Activated T-helper 1 cell treated with anti-CD3 and anti-CD28 coated beads, Interleukin-12 subunit alpha, Interleukin-12 subunit beta, Interleukin-2, Interleukin-4 antibody, amounts not matched to agents 30 ng/mL and 10 ng/mL and 1 ng/mL, durations not matched to agents 14 hours and 24 hours and 36 hours (primary cell): Measurements from ENCODE around the gene ADAMTS3. TPM values are rescaled to one million over a fixed set of nuclear protein-coding genes. Genes with fewer than 3 reads are reported as not detected.

Experiments used
- DNase-seq: peaks from one replicate; pipeline ENCODE4 v3.0.0; 2021; ENCODE audit warnings: low spot score
- H3K27ac Mint-ChIP-seq: one replicate; pipeline ENCODE4 v1.8.0; 2021; ENCODE audit warnings: mild to moderate bottlenecking, mixed read lengths
- H3K27me3 Mint-ChIP-seq: one replicate; pipeline ENCODE4 v1.8.0; 2022; ENCODE audit warnings: mild to moderate bottlenecking, moderate library complexity, mixed read lengths; ENCODE audit not compliant: insufficient read depth
- H3K36me3 Mint-ChIP-seq: one replicate; pipeline ENCODE4 v1.8.0; 2021; ENCODE audit warnings: low read depth, mixed read lengths
- H3K4me1 Mint-ChIP-seq: one replicate; pipeline ENCODE4 v1.8.0; 2021; ENCODE audit warnings: low read depth, mixed read lengths
- H3K4me3 Mint-ChIP-seq: one replicate; pipeline ENCODE4 v1.8.0; 2021; ENCODE audit warnings: mild to moderate bottlenecking, moderate library complexity, mixed read lengths
- H3K9me3 Mint-ChIP-seq: one replicate; pipeline ENCODE4 v1.8.0; 2021; ENCODE audit warnings: mixed read lengths
- intact Hi-C: fragments of 100-400 bp; cut with micrococcal nuclease; formaldehyde crosslinking; loops from one replicate; pipeline ENCODE4 v1.15.1; 2024
- total RNA-seq: library from RNA; stranded (reverse); gene quantifications from 2 replicates; pipeline ENCODE4 v1.2.3, GENCODE V29; 2022

Gene ADAMTS3
- total RNA-seq, 1 donor from 2014 or later = not detected

DNA sequence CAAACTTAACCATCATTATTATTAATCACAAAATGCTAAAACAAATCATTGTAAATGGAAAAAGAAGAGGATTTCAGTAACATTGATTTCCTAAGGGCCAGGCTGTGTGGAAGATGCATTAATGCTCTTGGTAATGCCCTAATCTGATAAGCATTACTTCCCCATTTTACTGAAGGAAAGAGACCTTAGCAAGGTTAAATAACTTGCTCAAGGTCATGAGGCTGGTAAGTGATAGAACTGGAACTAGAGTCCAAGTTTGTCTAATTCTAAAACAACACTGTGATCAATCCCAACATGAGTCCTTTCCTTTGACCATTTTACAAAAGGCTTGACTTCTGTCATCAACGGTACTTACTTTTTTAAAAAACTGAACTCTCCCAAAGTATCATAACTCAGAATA lies 32.6 kb downstream of the ADAMTS3 start:
- DNase-seq = no peak
- Mint-ChIP-seq H3K4me1 (no peaks in the 10 kb centered on the region), H3K27ac (no peak overlapping the region), H3K27me3 (no peaks in the 10 kb centered on the region), H3K9me3 (peaks cover 5% of the 10 kb centered on the region), H3K4me3 (no peak overlapping the region), H3K36me3 (no peaks in the 10 kb centered on the region)
- intact Hi-C loops = no loop called here

DNA sequence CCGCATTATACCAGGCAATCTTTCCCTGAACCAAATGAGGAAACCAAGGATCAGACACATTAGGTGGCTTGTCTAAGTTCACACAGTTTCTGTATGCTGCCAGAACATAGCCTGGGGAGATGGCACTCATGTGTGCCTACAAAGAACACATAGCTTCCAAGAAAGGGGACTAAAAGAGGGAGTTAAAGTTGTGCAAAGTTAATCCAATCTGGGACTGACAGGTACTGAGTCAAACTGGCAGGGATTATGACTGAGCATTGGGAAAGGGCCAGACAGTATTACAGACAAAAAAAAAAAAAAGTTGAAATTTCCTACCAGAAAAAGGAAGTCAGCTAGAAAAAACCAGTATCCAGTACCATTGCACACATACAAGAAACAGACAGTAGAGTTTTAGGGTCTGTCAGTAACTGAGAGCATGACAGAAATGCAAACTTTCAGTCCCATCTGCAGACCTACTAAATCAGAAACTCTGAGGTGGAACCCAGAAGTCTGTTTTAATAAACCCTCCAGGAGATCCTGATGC lies 37.2 kb downstream of the ADAMTS3 start:
- Mint-ChIP-seq H3K27ac (no peak overlapping the region), H3K4me3 (no peak overlapping the region), H3K27me3 (no peaks in the 10 kb centered on the region), H3K9me3 (no peaks in the 10 kb centered on the region), H3K4me1 (no peaks in the 10 kb centered on the region), H3K36me3 (no peaks in the 10 kb centered on the region)
- no peak for DNase-seq
- intact Hi-C loops = no loop called here

DNA sequence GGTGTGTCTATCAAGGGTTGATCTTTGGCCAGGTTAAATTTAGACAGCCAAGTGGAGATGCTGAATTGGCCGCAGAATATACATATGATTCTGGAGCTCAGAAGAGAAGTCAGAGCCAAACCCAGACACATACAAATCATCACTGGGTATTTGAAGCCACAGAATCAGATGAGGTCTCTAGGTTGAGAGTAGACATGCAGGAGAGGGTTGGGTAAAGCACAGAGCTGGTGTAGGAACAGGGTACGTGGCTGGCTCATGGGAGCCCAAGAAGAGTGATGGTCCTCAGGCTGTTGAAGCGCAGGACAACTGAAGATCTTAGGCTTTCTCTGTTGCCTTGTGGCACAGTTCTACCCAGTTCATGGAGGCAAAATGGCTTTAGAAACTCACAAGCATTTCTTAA lies 37.7 kb downstream of the ADAMTS3 start:
- no peak overlapping the region for H3K4me3 Mint-ChIP-seq
- intact Hi-C loops = no loop called here
- no peaks in the 10 kb centered on the region for H3K36me3 Mint-ChIP-seq
- DNase-seq = no peak
- H3K27me3 Mint-ChIP-seq = no peaks in the 10 kb centered on the region
- no peak overlapping the region for H3K27ac Mint-ChIP-seq
- H3K4me1 Mint-ChIP-seq = no peaks in the 10 kb centered on the region
- no peaks in the 10 kb centered on the region for H3K9me3 Mint-ChIP-seq

DNA sequence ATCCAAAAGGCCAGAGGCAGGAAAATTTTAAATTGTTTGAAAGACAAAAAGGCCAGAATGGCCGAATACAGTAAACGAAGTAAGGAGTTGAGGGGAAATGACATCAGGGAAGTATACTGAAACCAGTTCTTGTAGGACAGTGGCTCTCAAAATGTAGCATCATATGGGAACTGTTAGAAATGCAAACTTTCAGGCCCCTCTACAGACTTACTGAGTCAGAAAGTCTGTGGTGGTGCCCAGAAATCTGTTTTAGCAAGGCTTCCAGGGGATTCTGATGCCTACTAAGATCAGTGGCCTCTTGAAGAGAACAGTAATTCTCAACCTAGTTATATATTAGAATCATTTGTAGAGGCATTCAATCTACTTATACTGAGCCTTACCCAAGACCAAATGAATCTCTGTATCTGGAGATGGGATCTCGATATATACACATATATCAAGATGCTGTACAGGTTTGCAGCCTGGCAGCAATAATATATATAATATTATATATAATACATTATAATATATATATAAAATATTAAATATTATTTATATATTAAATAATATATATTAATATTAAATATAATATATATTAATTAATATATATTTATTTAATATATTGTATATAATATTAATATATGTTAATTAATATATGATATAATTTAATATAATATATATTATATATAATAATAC lies 39.7 kb downstream of the ADAMTS3 start:
- Mint-ChIP-seq H3K9me3 (no peaks in the 10 kb centered on the region), H3K27ac (no peak overlapping the region), H3K27me3 (no peaks in the 10 kb centered on the region), H3K4me3 (no peak overlapping the region), H3K36me3 (no peaks in the 10 kb centered on the region), H3K4me1 (no peaks in the 10 kb centered on the region)
- intact Hi-C loops = no loop called here
- no peak for DNase-seq

DNA sequence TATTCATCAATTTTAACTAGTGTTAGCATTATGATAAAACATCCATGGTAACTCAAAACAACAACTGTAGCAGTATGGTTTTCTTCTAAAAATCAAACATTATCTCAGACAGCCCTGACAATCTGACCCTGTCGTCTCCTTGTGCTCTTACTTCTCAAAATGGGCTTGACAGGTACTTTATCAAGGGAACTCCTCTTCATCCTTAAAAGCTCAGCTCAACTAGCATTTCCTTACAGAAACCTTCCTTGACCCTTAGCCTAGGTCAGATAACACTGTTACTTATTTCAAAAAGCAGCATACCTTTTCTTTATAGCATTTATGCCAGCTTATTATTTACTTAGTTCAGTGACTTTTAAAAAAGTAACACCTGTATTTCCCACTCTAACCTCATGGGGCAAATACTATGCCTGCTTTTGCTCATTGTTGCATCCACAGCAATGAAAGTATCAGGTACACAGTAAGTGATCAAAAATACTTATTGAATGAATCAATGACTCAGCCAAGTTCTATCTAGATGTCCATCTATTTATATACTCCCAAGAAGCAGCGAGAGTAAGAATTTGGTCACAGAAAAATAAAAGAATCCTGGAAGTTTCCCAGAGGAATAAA lies 41.9 kb downstream of the ADAMTS3 start:
- peaks cover 2% of the 10 kb centered on the region for H3K27me3 Mint-ChIP-seq
- intact Hi-C loops = no loop called here

DNA sequence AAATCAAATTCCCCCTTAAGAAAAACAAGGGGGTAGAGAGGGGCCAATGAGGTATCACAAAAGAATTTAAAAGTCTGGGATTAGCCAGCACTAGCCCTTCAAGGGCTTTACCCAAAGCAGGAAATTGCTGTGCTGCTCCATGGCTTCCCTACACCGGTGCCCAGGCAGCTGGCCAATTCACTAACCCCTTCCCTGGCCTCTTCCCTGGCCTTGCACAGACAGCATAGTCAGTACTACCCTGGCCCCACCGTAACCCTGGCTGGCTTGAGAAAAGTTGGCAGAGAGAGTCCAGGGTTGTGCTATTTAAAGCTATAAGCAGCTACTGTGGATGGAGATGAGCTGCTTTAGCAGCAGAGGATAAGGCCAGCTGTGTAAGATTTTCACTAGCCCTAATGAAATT lies 43.1 kb downstream of the ADAMTS3 start:
- peaks cover 2% of the 10 kb centered on the region for H3K27me3 Mint-ChIP-seq
- intact Hi-C loops = no loop called here
- no peaks in the 10 kb centered on the region for H3K36me3 Mint-ChIP-seq
- no peaks in the 10 kb centered on the region for H3K9me3 Mint-ChIP-seq
- H3K4me1 Mint-ChIP-seq = no peaks in the 10 kb centered on the region
- no peak overlapping the region for H3K4me3 Mint-ChIP-seq
- H3K27ac Mint-ChIP-seq = no peak overlapping the region
- DNase-seq = no peak

More for the DNA sequence above, 41.9 kb downstream of the ADAMTS3 start:
- no peaks in the 10 kb centered on the region for H3K9me3 Mint-ChIP-seq
- H3K27ac Mint-ChIP-seq = no peak overlapping the region
- no peaks in the 10 kb centered on the region for H3K4me1 Mint-ChIP-seq
- H3K4me3 Mint-ChIP-seq = no peak overlapping the region
- DNase-seq = no peak
- no peaks in the 10 kb centered on the region for H3K36me3 Mint-ChIP-seq

DNA sequence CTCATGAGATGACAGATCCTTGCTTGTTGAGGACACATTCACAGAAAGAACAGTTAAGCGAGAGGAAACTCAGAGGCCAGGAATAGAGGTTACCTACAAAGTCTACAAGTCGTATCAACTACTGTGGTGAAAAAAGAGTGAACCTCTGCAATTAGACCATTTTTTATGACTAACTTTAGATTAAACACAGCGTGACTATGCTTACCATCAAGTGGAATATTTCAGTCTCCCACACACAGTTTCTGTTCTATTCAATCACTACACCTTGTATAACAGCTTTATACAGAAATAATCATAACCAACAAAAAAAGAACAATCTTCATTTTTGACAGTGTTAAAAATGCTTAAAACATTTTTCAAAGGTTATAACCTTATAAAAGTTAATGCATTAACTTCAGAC lies 46.6 kb downstream of the ADAMTS3 start:
- Mint-ChIP-seq H3K27ac (no peak overlapping the region), H3K4me3 (no peak overlapping the region), H3K36me3 (no peaks in the 10 kb centered on the region), H3K4me1 (no peaks in the 10 kb centered on the region), H3K27me3 (peaks cover 2% of the 10 kb centered on the region), H3K9me3 (peaks cover 4% of the 10 kb centered on the region)
- intact Hi-C loops = no loop called here
- no peak for DNase-seq

DNA sequence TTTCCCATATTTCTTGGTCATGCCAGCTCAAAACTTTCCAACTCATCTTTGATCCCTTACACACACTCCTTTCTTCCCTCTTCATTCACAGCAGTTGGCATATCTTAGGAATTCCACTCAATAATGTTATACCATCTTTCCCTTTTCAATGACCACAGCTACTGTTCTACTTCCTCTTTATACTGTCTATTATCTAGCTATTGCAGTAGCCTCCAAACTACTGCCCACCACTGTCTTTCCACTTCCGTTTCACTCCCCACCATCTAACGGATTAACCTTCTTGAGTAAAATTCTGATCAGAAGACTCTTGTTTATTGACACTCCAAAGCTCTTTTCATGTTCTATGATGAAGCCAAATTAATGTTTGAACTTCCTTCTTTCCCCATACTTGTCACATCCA lies 55.8 kb downstream of the ADAMTS3 start:
- Mint-ChIP-seq H3K36me3 (no peaks in the 10 kb centered on the region), H3K27ac (no peak overlapping the region), H3K4me1 (no peaks in the 10 kb centered on the region), H3K9me3 (no peaks in the 10 kb centered on the region), H3K27me3 (peaks cover 2% of the 10 kb centered on the region), H3K4me3 (no peak overlapping the region)
- intact Hi-C loops = no loop called here
- no peak for DNase-seq

DNA sequence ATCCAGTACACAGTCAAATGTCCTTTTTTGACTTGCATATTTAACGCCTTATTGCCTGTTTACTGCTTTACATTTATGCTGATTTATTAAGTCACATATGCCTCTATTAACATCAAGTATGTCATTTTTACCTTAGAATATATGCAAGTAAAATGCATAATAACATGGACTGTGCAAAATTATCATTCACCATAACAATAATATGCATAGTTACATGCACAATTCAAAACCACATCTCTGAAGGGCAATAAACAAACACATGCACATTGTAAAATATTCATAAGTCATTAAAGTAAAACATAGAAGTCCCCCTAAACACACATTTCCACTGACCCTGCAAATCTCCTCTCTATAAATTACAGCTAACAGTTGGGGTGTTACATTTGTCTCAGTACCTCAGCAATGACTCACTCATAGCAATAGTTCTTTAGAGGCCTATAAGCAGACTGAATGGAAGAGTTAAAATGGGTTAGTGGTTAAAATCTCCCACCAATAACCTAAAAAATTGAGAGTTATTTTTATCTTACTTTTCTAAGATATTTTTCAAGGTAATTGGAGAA lies 61.1 kb downstream of the ADAMTS3 start:
- intact Hi-C loops = no loop called here
- Mint-ChIP-seq H3K9me3 (no peaks in the 10 kb centered on the region), H3K27me3 (peaks cover 2% of the 10 kb centered on the region), H3K4me1 (no peaks in the 10 kb centered on the region), H3K27ac (no peak overlapping the region), H3K36me3 (no peaks in the 10 kb centered on the region), H3K4me3 (no peak overlapping the region)
- DNase-seq = no peak

DNA sequence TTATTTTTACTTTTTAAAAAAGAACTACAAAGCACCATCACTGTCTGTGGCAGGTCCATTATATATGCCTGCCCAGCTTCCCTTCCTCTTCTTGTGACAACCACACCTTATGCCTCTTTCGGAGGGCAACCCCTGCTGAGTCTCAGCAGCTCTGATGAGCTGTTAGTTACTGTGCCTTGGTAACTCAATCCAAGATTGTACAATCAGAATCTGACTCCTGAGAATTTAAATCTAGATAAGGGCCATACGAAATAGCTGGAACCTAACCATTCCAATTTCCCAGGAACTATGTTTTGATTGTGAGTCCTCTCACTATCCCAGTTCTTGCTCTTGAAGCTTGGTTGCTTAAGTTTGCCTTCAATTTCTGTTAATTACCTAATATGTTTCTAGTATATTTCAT lies 61.9 kb downstream of the ADAMTS3 start:
- Mint-ChIP-seq H3K27ac (no peak overlapping the region), H3K4me1 (no peaks in the 10 kb centered on the region), H3K9me3 (no peaks in the 10 kb centered on the region), H3K36me3 (no peaks in the 10 kb centered on the region), H3K4me3 (no peak overlapping the region), H3K27me3 (peaks cover 2% of the 10 kb centered on the region)
- DNase-seq = no peak
- intact Hi-C loops = no loop called here

DNA sequence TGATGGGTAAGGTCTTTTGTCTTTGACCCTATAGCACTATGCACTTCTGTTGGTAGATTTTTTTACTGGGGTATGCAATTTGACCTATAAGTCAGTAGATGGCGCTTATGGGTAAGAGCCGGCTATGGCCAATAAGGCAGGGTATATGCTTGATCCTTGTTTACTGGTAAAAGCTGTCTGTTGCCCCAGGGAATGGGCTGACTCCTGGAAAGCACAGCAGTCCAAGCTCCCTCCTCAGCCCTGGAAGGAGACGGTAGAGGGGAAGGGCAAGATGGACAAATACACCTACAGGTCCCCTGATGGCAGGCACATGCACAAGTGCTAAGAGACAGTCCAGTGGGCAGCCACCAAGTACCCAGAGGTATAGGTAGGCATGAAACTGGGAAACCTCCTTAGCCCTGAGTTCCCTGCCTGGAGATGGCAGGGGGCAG lies 63.7 kb downstream of the ADAMTS3 start:
- Mint-ChIP-seq H3K36me3 (no peaks in the 10 kb centered on the region), H3K4me1 (no peaks in the 10 kb centered on the region), H3K9me3 (no peaks in the 10 kb centered on the region), H3K27me3 (peaks cover 2% of the 10 kb centered on the region), H3K27ac (no peak overlapping the region), H3K4me3 (no peak overlapping the region)
- DNase-seq = no peak
- intact Hi-C loops = loop anchor here (1.0 kb wide), 1 partner anchor 514 kb away; no protein-coding TSS in a partner anchor

DNA sequence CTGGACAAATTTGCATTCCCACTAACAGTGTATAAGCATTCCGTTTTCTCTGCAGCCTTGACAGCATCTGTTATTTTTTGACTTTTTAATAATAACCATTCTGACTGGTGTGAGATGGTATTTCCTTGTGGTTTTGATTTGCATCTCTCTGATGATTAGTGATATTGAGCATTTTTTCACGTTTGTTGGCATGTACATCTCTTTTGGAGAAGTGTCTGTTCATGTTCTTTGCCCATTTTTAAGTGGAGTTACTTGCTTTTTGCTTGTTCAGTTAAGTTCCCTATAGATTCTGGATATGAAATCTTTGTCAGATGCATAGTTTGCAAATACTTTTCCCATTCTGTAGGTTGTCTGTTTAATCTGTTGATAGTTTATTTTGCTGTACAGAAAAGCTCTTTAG lies 68.8 kb downstream of the ADAMTS3 start:
- no peaks in the 10 kb centered on the region for H3K27me3 Mint-ChIP-seq
- no peak overlapping the region for H3K4me3 Mint-ChIP-seq
- H3K36me3 Mint-ChIP-seq = no peaks in the 10 kb centered on the region

DNA sequence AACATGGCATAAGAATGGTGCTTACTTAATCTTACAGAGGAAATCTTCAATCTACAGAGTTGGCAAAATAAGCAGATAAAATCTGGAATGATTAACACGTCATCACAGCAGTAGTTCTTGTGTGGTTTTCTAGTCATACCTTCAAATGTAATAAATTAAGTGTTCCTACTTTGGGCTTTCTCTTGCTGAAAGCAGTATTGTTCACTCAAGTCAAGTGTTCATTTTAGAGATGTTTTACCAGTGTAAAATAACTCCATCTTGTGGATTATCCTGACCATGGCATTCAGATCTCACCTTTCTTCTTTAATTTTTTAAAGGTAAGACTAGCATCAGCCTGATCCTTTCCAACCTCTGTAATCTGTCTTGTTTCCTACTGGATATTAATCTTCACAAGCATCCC lies 72.9 kb downstream of the ADAMTS3 start:
- Mint-ChIP-seq H3K9me3 (peaks cover 5% of the 10 kb centered on the region), H3K4me3 (no peak overlapping the region), H3K36me3 (no peaks in the 10 kb centered on the region), H3K27ac (no peak overlapping the region), H3K4me1 (no peaks in the 10 kb centered on the region), H3K27me3 (no peaks in the 10 kb centered on the region)
- no peak for DNase-seq
- intact Hi-C loops = no loop called here

More for the DNA sequence above, 68.8 kb downstream of the ADAMTS3 start:
- no peak for DNase-seq
- intact Hi-C loops = no loop called here
- Mint-ChIP-seq H3K9me3 (no peaks in the 10 kb centered on the region), H3K27ac (no peak overlapping the region), H3K4me1 (no peaks in the 10 kb centered on the region)
